Measurements from ENCODE around the gene FOXJ3. TPM values are rescaled to one million over a fixed set of nuclear protein-coding genes. Genes with fewer than 3 reads are reported as not detected.

The FOXJ3 gene
- total RNA-seq, 3 donors from 2014 or later = 47.0 to 57.3 (median 53.4) TPM

DNA sequence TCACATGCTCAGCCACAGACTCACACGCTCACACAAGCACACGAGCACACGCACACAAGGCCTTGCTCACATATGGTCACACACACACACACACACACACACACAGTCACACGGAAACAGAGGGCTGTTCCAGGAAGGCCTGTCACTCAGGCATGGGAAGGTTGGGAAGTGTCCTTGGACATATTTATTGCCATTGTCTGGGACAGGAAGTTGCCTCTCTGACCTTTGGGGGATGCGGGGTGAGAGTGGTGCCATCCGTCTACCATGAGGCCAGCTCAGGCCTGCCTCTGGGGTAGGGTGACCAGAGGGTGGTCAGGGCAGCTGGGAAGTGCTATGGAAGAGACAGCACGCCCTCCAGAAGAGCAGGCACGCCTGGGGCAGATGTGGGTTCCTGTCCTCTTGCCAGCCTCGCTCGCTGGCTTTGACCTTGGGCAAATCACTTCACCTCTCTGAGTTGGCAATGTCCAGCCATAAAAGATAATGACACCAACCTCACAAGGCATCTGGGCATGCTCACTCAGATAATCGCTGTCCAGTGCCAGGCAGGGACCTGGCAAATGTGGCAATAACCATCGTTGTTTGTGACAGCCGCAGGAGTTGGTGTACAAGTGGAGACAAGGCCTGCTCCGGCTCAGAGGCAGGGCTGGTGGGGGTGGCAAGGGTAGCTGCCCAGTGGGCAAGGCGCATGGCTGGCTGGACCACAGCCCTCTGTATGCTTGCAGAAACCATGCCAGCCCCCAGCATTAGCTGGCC lies 162.5 kb downstream of the FOXJ3 start:
- Histone ChIP-seq H3K4me1 (ENCODE audit: low read depth) (peaks cover 37% of the 10 kb centered on the region), H3K4me3 (no peak overlapping the region), H3K9me3 (no peaks in the 10 kb centered on the region), H3K36me3 (ENCODE audit: low read depth) (no peaks in the 10 kb centered on the region)
- DNase-seq = peak; percentile 52 to 76 (median 63)
- ATAC-seq = peak; percentile 70
- intact Hi-C loops (cut with DNase I, micrococcal nuclease) = no loop called here
- TF ChIP-seq, protein P1, sequence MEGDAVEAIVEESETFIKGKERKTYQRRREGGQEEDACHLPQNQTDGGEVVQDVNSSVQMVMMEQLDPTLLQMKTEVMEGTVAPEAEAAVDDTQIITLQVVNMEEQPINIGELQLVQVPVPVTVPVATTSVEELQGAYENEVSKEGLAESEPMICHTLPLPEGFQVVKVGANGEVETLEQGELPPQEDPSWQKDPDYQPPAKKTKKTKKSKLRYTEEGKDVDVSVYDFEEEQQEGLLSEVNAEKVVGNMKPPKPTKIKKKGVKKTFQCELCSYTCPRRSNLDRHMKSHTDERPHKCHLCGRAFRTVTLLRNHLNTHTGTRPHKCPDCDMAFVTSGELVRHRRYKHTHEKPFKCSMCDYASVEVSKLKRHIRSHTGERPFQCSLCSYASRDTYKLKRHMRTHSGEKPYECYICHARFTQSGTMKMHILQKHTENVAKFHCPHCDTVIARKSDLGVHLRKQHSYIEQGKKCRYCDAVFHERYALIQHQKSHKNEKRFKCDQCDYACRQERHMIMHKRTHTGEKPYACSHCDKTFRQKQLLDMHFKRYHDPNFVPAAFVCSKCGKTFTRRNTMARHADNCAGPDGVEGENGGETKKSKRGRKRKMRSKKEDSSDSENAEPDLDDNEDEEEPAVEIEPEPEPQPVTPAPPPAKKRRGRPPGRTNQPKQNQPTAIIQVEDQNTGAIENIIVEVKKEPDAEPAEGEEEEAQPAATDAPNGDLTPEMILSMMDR (IDR thresholded peaks at IDR 0.05) = no peak

DNA sequence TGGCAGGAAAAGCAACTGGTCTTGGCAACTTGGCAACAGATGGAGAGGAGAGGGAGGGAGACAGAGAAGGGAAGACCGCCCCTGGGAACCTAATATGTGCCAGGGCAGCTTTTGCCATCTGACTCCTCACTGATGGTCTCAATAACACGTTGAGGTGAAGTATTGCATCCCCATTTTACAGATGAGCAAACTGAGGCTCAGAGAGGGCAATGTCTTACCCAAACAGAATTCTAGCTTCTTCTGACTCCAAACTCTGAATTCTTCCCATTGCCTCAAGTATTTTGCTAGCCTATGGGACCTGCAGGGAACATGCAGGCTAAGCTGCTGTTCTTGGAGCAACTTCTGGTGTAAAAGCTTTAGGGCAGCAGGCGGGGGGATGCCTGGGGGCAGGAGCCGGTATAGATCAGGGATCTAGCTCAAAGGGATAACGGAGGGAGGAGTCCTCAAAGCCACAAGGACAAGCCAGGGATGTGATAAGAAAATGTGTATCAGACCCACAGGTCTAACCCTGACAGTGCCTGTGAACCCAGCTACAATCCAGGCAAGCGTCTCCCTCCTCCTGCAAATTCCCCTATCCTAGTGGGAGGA lies 163.3 kb downstream of the FOXJ3 start:
- ATAC-seq (no peak), DNase-seq (peak in 1 of 3 donors; percentile 23)
- TF ChIP-seq, protein P1 (IDR thresholded peaks at IDR 0.05) = no peak
- H3K4me3 ChIP-seq = no peak overlapping the region
- intact Hi-C loops (cut with DNase I, micrococcal nuclease) = no loop called here
- H3K4me1 ChIP-seq (ENCODE audit: low read depth) = peaks cover 37% of the 10 kb centered on the region
- no peaks in the 10 kb centered on the region for H3K36me3 ChIP-seq (ENCODE audit: low read depth)
- no peaks in the 10 kb centered on the region for H3K9me3 ChIP-seq

DNA sequence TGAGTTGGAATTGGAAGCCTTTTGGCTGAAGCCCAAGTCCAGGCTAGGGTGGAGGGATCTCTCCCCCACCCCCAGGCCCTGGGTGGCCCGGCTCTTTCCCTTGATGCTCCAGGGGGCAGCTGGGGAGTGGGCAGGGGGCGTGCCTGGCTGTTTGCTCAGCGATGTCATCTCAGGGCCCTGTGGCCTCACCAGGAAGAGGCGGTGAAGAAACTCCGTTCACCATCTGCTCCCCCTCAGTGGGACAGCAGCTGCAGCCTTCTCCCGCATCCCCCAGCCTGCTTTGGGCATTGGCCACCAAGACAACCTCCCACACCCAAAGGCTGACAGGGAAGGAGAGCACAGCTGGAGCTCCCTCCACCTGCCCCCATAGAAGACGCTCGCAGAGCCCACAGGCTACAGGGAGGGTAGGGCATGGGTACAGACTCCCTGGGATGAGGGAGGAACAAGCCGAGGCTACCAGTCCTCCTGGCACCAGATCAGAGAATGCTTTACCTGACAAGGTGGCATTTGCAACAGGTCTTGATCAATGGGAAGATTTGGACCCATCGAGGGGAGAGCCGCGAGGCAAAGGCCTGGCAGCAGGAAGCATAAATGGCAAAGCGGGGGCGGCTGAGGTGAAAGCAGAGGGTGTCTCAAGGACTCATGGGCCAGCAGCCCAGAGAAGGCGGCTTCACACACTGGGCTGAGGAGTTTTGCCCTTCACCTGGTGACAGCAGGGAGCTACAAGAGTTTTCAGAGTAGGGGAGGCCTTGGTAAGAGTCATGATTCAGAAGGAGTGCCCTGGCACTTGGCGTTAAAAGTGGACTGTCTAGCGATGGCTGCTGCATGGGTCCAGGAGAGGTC lies 164.0 kb downstream of the FOXJ3 start:
- intact Hi-C loops (cut with DNase I, micrococcal nuclease) = no loop called here
- ATAC-seq (no peak), DNase-seq (peak in 2 of 3 donors; percentile 47 to 48)
- peaks cover 41% of the 10 kb centered on the region for H3K4me1 ChIP-seq (ENCODE audit: low read depth)
- no peaks in the 10 kb centered on the region for H3K9me3 ChIP-seq
- no peak overlapping the region for H3K4me3 ChIP-seq
- TF ChIP-seq, protein P1 (IDR thresholded peaks at IDR 0.05) = no peak
- no peaks in the 10 kb centered on the region for H3K36me3 ChIP-seq (ENCODE audit: low read depth)

DNA sequence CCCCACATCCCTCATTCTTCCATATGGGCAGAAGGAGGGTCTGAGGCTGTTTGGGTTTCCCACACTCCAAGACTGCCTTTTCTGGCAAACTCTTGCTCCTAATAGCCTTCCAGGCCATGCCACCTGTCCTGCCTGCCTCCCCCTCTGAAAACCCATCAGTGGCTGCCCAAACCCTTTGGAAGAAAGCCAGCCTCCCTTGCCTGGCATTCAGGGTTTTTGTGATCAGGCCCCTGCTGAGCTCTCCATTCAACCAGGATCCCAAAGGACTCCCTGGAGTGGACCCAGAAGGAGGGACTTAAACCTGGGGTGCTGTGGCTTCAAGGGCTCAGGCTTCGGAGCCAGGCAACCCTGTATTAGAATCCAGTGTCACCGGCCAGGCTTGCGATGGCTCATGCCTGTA lies 166.3 kb downstream of the FOXJ3 start:
- Histone ChIP-seq H3K36me3 (ENCODE audit: low read depth) (no peaks in the 10 kb centered on the region), H3K9me3 (no peaks in the 10 kb centered on the region), H3K4me1 (ENCODE audit: low read depth) (peaks cover 55% of the 10 kb centered on the region), H3K4me3 (no peak overlapping the region)
- DNase-seq (no peak), ATAC-seq (no peak)
- intact Hi-C loops (cut with DNase I, micrococcal nuclease) = no loop called here
- TF ChIP-seq, protein P1 (IDR thresholded peaks at IDR 0.05) = no peak

DNA sequence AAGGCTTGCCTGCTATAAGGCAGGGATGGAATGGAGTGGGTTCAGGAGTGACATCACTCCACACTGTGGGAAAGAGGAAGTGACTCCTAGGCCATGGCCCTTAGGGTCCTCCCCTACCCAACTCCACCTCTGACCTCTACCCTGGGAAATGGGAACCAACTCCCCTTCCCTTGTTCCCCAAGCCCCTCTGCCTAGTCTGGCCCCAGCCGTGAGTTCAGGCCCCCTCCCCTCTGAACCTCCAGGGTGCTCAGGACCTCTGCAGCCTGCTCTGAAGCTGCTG lies 166.7 kb downstream of the FOXJ3 start:
- intact Hi-C loops (cut with DNase I, micrococcal nuclease) = no loop called here
- no peaks in the 10 kb centered on the region for H3K9me3 ChIP-seq
- no peak overlapping the region for H3K4me3 ChIP-seq
- peaks cover 55% of the 10 kb centered on the region for H3K4me1 ChIP-seq (ENCODE audit: low read depth)
- no peak for ATAC-seq
- DNase-seq = no peak
- H3K36me3 ChIP-seq (ENCODE audit: low read depth) = no peaks in the 10 kb centered on the region
- TF ChIP-seq, protein P1 (IDR thresholded peaks at IDR 0.05) = no peak

All from mucosa of descending colon (tissue), 3 donors.